ENCODE data around the gene BAHCC1.

DNA sequence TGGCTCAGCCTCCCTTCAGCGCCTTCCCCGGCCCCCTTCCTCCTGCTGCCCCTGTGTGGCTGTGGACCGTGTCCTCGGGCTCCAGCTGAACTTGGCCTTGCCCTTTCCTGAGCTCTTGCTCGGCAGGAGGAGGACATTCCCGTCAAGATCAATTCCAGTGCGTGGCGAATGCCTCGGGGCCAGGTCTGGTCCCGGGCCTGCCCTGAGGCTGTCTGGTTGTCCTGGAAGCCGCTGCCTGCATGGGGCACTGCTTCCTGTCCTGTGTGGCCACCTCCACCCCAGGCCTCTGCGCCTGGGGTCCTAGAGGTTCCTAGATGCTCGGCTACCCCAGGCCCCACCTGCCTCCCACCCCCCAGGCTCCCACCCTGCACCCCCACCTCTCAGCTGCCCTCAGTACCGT is 12.8 kb downstream of the BAHCC1 start:
- TF ChIP-seq, protein P1, sequence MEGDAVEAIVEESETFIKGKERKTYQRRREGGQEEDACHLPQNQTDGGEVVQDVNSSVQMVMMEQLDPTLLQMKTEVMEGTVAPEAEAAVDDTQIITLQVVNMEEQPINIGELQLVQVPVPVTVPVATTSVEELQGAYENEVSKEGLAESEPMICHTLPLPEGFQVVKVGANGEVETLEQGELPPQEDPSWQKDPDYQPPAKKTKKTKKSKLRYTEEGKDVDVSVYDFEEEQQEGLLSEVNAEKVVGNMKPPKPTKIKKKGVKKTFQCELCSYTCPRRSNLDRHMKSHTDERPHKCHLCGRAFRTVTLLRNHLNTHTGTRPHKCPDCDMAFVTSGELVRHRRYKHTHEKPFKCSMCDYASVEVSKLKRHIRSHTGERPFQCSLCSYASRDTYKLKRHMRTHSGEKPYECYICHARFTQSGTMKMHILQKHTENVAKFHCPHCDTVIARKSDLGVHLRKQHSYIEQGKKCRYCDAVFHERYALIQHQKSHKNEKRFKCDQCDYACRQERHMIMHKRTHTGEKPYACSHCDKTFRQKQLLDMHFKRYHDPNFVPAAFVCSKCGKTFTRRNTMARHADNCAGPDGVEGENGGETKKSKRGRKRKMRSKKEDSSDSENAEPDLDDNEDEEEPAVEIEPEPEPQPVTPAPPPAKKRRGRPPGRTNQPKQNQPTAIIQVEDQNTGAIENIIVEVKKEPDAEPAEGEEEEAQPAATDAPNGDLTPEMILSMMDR (IDR thresholded peaks at IDR 0.05 in 2 of 3, conservative IDR thresholded peaks at IDR 0.05 in 1 of 3; ENCODE audit: insufficient read depth in 2 of 3, low read depth in 1 of 3, low read length in 3 of 3) = no peak
- TF ChIP-seq CHD2 (IDR thresholded peaks at IDR 0.05; ENCODE audit: low read depth, low read length) (no peak), JUND (IDR thresholded peaks at IDR 0.05; ENCODE audit: borderline replicate concordance, low read depth, low read length) (no peak), JUND (tag; IDR thresholded peaks at IDR 0.05; ENCODE audit: borderline replicate concordance, low read depth, low read length) (no peak), MXI1 (IDR thresholded peaks at IDR 0.05; ENCODE audit: low read depth, low read length) (no peak), TAF1 (IDR thresholded peaks at IDR 0.05; ENCODE audit: control insufficient read depth, extremely low read depth, insufficient read depth, low read length, severe bottlenecking) (no peak), MAFG (tag; conservative IDR thresholded peaks at IDR 0.05) (no peak), ETV5 (CRISPR knock-in tag; IDR thresholded peaks at IDR 0.05; ENCODE audit: low read depth) (no peak)
- TF ChIP-seq, protein P2, sequence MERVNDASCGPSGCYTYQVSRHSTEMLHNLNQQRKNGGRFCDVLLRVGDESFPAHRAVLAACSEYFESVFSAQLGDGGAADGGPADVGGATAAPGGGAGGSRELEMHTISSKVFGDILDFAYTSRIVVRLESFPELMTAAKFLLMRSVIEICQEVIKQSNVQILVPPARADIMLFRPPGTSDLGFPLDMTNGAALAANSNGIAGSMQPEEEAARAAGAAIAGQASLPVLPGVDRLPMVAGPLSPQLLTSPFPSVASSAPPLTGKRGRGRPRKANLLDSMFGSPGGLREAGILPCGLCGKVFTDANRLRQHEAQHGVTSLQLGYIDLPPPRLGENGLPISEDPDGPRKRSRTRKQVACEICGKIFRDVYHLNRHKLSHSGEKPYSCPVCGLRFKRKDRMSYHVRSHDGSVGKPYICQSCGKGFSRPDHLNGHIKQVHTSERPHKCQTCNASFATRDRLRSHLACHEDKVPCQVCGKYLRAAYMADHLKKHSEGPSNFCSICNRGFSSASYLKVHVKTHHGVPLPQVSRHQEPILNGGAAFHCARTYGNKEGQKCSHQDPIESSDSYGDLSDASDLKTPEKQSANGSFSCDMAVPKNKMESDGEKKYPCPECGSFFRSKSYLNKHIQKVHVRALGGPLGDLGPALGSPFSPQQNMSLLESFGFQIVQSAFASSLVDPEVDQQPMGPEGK (CRISPR knock-in tag; IDR thresholded peaks at IDR 0.05; ENCODE audit: borderline replicate concordance) = no peak
